ENCODE data around the gene OR51A2.
A peak's percentile ranks its signal among the peaks of the same experiment; 100 is the strongest.

OR51A2 gene

GRCh38 chr11:4979036-4979435 is 23.5 kb upstream of the OR51A2 start:
- peak; percentile 13 for DNase-seq (ENCODE audit: low read depth)
- no peak overlapping the region for H3K4me3 ChIP-seq (ENCODE audit: low read depth, low read length)
- in situ Hi-C loops (cut with HindIII; ENCODE audit: low sequenced_read_pairs) = no loop called here
- TF ChIP-seq, protein P1, sequence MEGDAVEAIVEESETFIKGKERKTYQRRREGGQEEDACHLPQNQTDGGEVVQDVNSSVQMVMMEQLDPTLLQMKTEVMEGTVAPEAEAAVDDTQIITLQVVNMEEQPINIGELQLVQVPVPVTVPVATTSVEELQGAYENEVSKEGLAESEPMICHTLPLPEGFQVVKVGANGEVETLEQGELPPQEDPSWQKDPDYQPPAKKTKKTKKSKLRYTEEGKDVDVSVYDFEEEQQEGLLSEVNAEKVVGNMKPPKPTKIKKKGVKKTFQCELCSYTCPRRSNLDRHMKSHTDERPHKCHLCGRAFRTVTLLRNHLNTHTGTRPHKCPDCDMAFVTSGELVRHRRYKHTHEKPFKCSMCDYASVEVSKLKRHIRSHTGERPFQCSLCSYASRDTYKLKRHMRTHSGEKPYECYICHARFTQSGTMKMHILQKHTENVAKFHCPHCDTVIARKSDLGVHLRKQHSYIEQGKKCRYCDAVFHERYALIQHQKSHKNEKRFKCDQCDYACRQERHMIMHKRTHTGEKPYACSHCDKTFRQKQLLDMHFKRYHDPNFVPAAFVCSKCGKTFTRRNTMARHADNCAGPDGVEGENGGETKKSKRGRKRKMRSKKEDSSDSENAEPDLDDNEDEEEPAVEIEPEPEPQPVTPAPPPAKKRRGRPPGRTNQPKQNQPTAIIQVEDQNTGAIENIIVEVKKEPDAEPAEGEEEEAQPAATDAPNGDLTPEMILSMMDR (IDR thresholded peaks at IDR 0.05; ENCODE audit: low read depth, low read length, missing control alignments) = no peak

GRCh38 chr11:4975436-4975835 is 19.9 kb upstream of the OR51A2 start:
- TF ChIP-seq, protein P1 (IDR thresholded peaks at IDR 0.05; ENCODE audit: low read depth, low read length, missing control alignments) = no peak
- in situ Hi-C loops (cut with HindIII; ENCODE audit: low sequenced_read_pairs) = no loop called here
- no peak overlapping the region for H3K4me3 ChIP-seq (ENCODE audit: low read depth, low read length)
- no peak for DNase-seq (ENCODE audit: low read depth)

GRCh38 chr11:4962816-4963215 is 7.3 kb upstream of the OR51A2 start:
- TF ChIP-seq, protein P1 (IDR thresholded peaks at IDR 0.05; ENCODE audit: low read depth, low read length, missing control alignments) = no peak
- in situ Hi-C loops (cut with HindIII; ENCODE audit: low sequenced_read_pairs) = no loop called here
- H3K4me3 ChIP-seq (ENCODE audit: low read depth, low read length) = no peak overlapping the region
- DNase-seq (ENCODE audit: low read depth) = no peak

DNA sequence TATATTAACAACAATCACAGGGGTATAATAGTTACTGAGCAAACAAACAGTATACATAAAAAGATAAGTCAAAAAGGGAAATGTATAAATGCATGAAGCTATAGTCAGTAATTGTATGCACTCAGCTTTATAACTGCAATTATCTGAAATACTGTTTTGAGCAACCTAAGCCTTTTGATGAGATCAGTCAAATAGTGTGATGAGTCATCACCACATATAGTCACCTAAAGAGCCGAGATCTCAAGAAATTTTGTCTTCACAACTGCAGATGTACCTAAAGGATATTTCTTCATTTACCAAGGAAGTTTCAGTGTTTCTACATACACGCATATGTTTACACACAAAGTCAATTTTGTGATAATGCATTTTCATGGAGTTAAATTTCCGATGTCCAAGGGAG is 5.4 kb upstream of the OR51A2 start:
- in situ Hi-C loops (cut with HindIII; ENCODE audit: low sequenced_read_pairs) = no loop called here
- H3K4me3 ChIP-seq (ENCODE audit: low read depth, low read length) = no peak overlapping the region
- DNase-seq (ENCODE audit: low read depth) = no peak
- TF ChIP-seq, protein P1 (IDR thresholded peaks at IDR 0.05; ENCODE audit: low read depth, low read length, missing control alignments) = no peak

DNA sequence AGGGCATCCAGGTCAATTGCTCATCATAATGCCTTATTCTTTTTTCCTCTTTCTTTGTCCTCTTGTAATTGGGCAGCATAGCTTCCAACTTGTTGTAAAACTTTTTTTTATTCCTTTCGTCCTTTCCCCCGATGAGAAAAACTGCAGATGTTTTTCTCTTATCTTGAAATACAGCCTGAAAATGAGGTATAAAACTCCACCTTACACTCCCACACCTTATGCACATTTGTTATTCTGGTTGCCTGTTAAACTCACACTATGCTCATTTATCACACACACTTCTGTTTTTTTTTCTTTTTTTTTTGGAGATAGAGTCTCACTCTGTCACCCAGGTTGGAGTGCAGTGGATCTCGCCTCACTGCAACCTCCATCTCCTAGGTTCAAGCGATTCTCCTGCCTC is 1.9 kb upstream of the OR51A2 start:
- in situ Hi-C loops (cut with HindIII; ENCODE audit: low sequenced_read_pairs) = no loop called here
- no peak overlapping the region for H3K4me3 ChIP-seq (ENCODE audit: low read depth, low read length)
- TF ChIP-seq, protein P1 (IDR thresholded peaks at IDR 0.05; ENCODE audit: low read depth, low read length, missing control alignments) = no peak
- DNase-seq (ENCODE audit: low read depth) = no peak

DNA sequence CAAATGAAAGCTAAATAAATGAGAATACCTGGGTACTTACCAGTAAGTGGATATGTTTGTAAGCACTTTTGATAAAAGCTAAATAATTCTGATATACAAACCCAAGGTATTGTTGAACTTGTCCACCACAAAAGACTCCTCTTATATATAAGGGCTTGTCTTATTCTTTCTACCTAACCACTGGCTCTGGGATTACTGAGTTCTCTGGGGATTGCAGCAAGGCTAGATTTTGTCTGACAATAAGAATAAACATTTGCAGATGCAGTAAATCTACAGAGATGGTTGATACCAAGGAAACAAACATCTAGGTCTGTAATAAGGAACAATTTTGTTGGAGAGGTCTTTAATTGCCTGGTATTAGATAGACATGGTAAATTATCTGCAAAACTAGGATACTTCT is 8.0 kb downstream of the OR51A2 start, which contains the start of gene OR51A4:
OR51A4 (minus strand) TSS at position 101 of the 400 bp plus-strand sequence. CDS start 505 bp downstream, outside the sequence.
- no peak within 1 kb of the TSS for H3K4me3 ChIP-seq (ENCODE audit: low read depth, low read length)
- in situ Hi-C loops (cut with HindIII; ENCODE audit: low sequenced_read_pairs) = no loop called here
- TF ChIP-seq, protein P1 (IDR thresholded peaks at IDR 0.05; ENCODE audit: low read depth, low read length, missing control alignments) = no peak
- no peak for DNase-seq (ENCODE audit: low read depth)

DNA sequence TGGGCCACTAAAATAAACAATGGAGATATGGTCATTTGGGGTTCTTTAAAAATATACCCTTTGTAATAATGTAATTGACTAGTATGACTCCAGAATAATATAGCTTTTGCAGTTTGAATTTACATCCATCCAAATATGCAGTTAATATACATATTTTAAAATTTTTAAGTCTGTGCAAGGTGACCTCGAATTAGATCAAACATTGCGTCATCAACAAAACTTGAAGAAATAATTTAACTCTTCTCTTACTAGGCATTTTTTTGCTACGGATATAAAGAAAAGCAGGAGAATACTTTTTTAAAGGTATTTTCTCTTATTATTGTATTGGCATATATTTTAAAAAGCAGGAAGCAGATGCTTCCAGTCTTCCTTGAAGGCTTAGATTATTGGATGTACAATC is 18.8 kb downstream of the OR51A2 start:
- in situ Hi-C loops (cut with HindIII; ENCODE audit: low sequenced_read_pairs) = no loop called here
- H3K4me3 ChIP-seq (ENCODE audit: low read depth, low read length) = no peak overlapping the region
- TF ChIP-seq, protein P1 (IDR thresholded peaks at IDR 0.05; ENCODE audit: low read depth, low read length, missing control alignments) = no peak
- DNase-seq (ENCODE audit: low read depth) = no peak
